ENCODE data around the gene WDR70. TPM values are rescaled to one million over a fixed set of nuclear protein-coding genes. Genes with fewer than 3 reads are reported as not detected.

The WDR70 gene
- total RNA-seq, 2 donors from 2014 or later: 34.2 to 36.1 TPM

- H3K9me3 Mint-ChIP-seq: peaks cover 26% of the 10 kb centered on the region
- Histone ChIP-seq H3K27me3 (ENCODE audit: control insufficient read depth, insufficient read depth, low read length, poor library complexity, severe bottlenecking) (no peaks in the 10 kb centered on the region), H3K4me1 (ENCODE audit: control insufficient read depth, insufficient read depth, low read length) (no peaks in the 10 kb centered on the region), H3K27ac (ENCODE audit: low read depth, low read length) (no peak overlapping the region), H3K9ac (ENCODE audit: extremely low read depth, low read length, poor library complexity, severe bottlenecking) (no peak overlapping the region), H3K4me3 (ENCODE audit: low read length) (no peak overlapping the region), H3K36me3 (ENCODE audit: control insufficient read depth, insufficient read depth, low read length) (no peaks in the 10 kb centered on the region), H3K9me3 (ENCODE audit: control insufficient read depth, low read length) (peaks cover 12% of the 10 kb centered on the region)
- H3K4me1 Mint-ChIP-seq: no peaks in the 10 kb centered on the region
- WGBS, 2 experiments (ENCODE audit: insufficient coverage in 1 of 2, insufficient read length in 1 of 2): 97 to 100% methylated on average over 1 of the region's 1 CpG
- H3K4me3 Mint-ChIP-seq: no peak overlapping the region
- no peak for TF ChIP-seq CTCF (conservative IDR thresholded peaks at IDR 0.05)
- H3K27me3 Mint-ChIP-seq (ENCODE audit: insufficient read depth): no peaks in the 10 kb centered on the region
- no peak overlapping the region for H3K27ac Mint-ChIP-seq
- DNase-seq: no peak
- H3K36me3 Mint-ChIP-seq (ENCODE audit: low read depth): peaks cover 4% of the 10 kb centered on the region
Observed at GRCh38 chr5:37773809-37774208, 394.7 kb downstream of the WDR70 start.

- DNase-seq: peak; percentile 82
- H3K27ac ChIP-seq (ENCODE audit: low read depth, low read length): no peak overlapping the region
- H3K4me1 Mint-ChIP-seq: no peaks in the 10 kb centered on the region
- WGBS, 2 experiments (ENCODE audit: insufficient coverage in 1 of 2, insufficient read length in 1 of 2): 92% methylated on average over 9 of the region's 9 CpGs
- peaks cover 12% of the 10 kb centered on the region for H3K9me3 ChIP-seq (ENCODE audit: control insufficient read depth, low read length)
- H3K9ac ChIP-seq (ENCODE audit: extremely low read depth, low read length, poor library complexity, severe bottlenecking): no peak overlapping the region
- peaks cover 26% of the 10 kb centered on the region for H3K9me3 Mint-ChIP-seq
- no peak overlapping the region for H3K27ac Mint-ChIP-seq
- H3K4me3 Mint-ChIP-seq: no peak overlapping the region
- H3K4me1 ChIP-seq (ENCODE audit: control insufficient read depth, insufficient read depth, low read length): no peaks in the 10 kb centered on the region
- TF ChIP-seq CTCF (conservative IDR thresholded peaks at IDR 0.05): peak; percentile 85
- peaks cover 4% of the 10 kb centered on the region for H3K36me3 Mint-ChIP-seq (ENCODE audit: low read depth)
- H3K27me3 Mint-ChIP-seq (ENCODE audit: insufficient read depth): no peaks in the 10 kb centered on the region
- H3K36me3 ChIP-seq (ENCODE audit: control insufficient read depth, insufficient read depth, low read length): no peaks in the 10 kb centered on the region
- no peak overlapping the region for H3K4me3 ChIP-seq (ENCODE audit: low read length)
- no peaks in the 10 kb centered on the region for H3K27me3 ChIP-seq (ENCODE audit: control insufficient read depth, insufficient read depth, low read length, poor library complexity, severe bottlenecking)
Observed at GRCh38 chr5:37774912-37775483, 395.9 kb downstream of the WDR70 start.

- no peak overlapping the region for H3K4me3 Mint-ChIP-seq
- DNase-seq: no peak
- Histone ChIP-seq H3K4me3 (ENCODE audit: low read length) (no peak overlapping the region), H3K27ac (ENCODE audit: low read depth, low read length) (no peak overlapping the region), H3K27me3 (ENCODE audit: control insufficient read depth, insufficient read depth, low read length, poor library complexity, severe bottlenecking) (no peaks in the 10 kb centered on the region), H3K4me1 (ENCODE audit: control insufficient read depth, insufficient read depth, low read length) (no peaks in the 10 kb centered on the region), H3K36me3 (ENCODE audit: control insufficient read depth, insufficient read depth, low read length) (no peaks in the 10 kb centered on the region), H3K9me3 (ENCODE audit: control insufficient read depth, low read length) (peaks cover 12% of the 10 kb centered on the region), H3K9ac (ENCODE audit: extremely low read depth, low read length, poor library complexity, severe bottlenecking) (no peak overlapping the region)
- TF ChIP-seq CTCF (conservative IDR thresholded peaks at IDR 0.05): no peak
- H3K9me3 Mint-ChIP-seq: peaks cover 26% of the 10 kb centered on the region
- H3K27ac Mint-ChIP-seq: no peak overlapping the region
- WGBS, 2 experiments (ENCODE audit: insufficient coverage in 1 of 2, insufficient read length in 1 of 2): 93 to 97% methylated on average over 6 to 7 of the region's 7 CpGs
- peaks cover 4% of the 10 kb centered on the region for H3K36me3 Mint-ChIP-seq (ENCODE audit: low read depth)
- H3K4me1 Mint-ChIP-seq: no peaks in the 10 kb centered on the region
- no peaks in the 10 kb centered on the region for H3K27me3 Mint-ChIP-seq (ENCODE audit: insufficient read depth)
Observed at GRCh38 chr5:37776826-37777225, 397.7 kb downstream of the WDR70 start.
